GM19240 (cell line): ENCODE results near the gene TEAD1.

Experiments
- DNase-seq: peaks from one replicate; pipeline ENCODE4 v3.0.0; 2011; ENCODE audit warnings: low spot score; ENCODE audit not compliant: insufficient read length

Gene TEAD1

DNA sequence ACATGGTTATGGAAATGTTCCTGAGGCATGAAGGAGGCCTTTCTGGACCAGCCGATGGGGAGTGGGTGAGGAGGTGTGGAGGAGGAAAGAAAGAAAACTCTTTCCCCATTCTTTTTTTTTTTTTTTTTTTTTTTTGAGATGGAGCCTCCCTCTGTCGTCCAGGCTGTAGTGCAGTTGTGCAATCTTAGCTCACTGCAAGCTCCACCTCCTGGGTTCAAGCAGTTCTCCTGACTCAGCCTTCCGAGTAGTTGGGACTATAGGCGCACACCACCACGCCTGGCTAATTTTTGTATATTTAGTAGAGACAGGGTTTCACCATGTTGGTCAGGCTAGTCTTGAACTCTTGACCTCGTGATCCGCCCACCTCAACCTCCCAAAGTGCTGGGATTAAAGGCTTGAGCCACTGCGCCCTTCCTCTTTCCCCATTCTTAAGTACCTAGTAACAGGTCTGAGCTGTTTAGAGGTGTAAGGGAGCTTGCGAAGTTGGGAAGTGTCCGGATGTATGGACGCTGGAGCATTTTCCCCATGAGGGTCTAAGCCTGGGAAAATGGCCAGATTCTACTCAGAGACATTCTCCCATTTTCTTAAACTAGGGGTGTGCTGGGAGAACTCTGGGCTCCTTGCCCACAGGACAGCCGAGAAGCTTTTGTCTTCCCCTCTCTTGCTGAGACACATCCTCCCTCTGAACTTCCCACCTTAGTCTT is 135.8 kb downstream of the TEAD1 start:
- no peak for DNase-seq

DNA sequence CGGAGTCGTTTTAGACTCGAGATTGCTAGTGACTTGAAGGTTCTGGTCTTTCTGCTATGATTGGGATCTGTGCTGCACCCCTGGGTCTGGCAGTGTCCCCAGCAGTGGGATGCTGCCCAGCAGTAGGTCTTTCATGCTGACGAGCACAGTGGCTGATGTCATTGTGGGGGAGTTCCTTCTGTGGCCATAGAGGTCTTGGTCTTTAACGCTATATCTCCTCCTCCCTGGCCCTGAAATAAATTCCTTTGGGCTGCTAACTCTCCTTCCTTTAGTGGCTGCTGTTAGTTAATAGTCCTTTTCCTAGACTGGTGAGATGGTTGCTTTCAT is 136.3 kb downstream of the TEAD1 start:
- DNase-seq = no peak

DNA sequence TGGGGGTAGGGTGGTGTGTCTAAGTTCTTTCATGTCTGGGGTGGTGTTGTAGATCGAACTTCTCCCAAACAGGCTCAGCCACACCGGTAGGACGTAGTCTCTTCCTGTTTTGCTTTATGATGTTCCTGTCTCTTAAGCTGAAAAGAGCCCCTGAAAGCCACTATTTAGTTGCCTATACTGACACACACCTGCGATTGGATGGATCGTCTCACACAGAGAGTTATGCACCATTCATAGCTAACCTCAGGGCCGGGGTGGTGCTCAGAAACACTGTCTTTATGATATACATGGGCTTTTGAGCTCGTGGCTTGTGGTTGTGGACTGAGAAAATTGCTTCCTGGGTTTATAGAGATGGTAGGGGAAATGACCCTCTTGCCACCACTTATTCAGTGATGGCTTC is 137.6 kb downstream of the TEAD1 start:
- no peak for DNase-seq

DNA sequence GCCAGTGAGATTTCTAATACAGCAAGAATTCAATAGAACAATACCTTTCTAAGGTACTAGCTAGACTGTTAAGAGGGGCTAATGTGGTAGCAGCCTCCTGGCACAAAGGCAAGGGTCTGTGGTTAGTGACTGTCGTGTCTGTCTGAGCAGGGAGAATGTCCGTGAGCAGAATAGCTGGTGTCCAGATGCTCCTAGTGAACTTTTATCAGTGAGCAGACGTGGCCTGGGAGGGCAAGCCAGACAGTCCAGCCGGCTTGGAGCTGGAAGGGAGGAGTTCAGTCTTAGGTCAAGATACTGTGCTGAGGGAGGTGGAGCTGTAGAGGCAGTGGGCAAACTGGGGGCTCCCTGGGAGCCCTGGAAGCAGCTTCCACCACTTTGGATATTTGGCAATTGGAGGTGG is 138.6 kb downstream of the TEAD1 start:
- DNase-seq = no peak

DNA sequence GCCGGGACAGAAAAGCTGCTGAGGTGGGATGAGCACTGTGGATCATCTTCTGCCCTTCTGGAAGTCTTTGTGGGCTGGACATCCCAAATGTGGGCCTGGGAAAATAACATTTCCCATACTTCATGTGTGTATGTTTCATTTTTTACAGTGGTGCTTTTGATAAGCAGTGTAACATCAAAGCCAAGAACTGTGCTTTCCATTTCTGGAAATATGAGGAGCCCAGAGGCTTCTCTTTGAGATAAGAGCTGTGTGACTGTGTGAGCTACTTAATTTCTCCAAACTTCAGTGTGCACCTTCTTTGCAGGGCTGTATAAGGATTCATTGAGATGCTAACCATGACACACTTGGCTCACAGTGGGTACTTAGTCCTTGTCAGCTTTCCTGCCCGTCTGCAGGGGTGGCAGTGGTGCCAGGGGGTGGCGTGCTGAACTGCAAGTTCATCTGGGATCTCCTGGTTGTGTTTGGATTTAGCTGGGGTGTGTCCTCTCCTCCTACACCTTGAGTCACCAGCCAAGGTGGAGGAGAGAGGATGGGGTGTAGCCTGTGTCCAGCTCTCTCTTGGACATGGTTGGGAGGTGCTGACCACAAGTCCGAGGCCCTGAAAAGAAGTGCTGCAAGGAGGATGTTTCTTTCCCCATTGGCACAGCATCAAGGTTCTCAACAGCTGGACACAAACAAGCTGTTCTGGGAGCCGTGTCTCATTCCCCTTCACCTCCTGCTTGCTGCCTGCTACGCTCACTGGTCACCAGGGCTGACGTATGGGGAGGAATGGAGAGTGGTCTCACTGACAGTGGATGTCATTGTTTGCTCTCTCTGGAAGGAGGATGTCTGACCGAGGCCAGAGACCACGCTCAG is 139.4 kb downstream of the TEAD1 start:
- DNase-seq = no peak

DNA sequence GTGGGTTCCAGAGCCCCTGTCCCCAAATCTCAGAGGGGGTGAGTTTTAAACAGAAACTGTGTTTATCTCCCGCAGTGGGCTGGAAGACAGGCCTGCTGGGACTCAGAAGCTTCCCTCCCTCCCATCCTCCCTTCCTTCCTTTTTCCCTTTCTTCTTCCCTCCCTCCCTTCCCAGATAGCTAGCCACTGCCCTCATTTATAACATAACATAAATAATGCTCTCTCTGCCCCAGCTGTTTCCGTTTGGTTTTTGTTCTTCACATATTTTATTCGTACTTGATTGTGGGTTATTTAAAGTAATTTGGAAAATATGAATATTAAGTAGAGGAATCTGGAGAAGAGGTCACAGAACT is 140.9 kb downstream of the TEAD1 start:
- DNase-seq = no peak

DNA sequence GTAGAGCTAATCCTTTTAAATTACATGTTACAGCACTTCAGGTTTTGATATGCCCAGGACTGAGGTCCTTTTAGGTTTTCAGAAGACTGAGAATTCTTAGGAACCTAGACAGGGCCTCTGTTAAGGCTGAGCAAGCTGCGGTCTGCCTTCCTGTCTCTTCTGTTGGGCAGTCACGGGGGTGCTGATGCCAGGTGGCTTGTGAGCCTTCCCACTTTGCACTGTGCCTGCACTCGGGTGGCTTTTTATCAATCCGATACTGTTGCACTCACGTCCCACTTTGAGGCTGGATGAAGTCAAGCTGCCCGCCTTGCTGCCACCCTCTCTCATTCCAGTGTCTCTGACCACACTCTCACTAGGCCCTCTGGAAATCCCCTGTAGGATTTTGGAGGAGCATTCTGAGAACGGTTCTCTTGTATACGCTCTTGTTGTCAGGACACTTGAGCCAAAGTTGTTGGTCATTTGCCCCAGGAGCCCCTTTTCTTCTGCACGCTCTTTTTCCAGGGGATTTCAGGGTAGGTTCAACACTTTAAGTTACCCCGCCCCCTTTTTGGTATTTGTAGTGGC is 141.8 kb downstream of the TEAD1 start:
- no peak for DNase-seq

DNA sequence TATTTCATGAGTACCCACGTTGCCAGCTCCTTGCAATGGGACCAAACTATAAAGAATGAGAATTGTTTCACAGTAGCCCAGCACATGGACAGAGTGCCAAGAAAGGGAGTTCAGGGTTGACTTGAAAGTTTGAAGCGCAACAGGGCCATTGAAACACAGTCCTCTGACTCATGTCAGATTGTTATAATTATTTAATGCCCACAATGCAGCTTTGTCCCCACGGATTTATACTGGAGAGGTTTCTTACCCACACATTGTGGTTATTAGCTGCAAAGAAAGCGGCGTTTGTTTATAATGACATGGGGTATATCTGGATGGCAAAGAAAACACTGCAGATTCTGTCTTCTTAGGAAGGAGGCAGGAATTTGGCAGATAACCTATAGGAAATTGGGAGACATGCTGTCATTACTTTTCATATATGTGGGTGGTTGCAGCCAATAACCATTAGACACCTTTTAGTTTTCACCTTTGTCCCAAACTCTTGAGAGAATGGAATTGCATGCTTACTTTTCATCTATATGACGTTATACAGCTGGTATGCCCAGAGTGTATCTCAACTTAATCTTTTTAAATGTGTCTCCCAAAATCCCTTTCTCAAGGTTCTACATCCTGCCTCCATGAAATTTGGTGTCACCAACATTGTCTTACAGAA is 143.6 kb downstream of the TEAD1 start:
- no peak for DNase-seq

DNA sequence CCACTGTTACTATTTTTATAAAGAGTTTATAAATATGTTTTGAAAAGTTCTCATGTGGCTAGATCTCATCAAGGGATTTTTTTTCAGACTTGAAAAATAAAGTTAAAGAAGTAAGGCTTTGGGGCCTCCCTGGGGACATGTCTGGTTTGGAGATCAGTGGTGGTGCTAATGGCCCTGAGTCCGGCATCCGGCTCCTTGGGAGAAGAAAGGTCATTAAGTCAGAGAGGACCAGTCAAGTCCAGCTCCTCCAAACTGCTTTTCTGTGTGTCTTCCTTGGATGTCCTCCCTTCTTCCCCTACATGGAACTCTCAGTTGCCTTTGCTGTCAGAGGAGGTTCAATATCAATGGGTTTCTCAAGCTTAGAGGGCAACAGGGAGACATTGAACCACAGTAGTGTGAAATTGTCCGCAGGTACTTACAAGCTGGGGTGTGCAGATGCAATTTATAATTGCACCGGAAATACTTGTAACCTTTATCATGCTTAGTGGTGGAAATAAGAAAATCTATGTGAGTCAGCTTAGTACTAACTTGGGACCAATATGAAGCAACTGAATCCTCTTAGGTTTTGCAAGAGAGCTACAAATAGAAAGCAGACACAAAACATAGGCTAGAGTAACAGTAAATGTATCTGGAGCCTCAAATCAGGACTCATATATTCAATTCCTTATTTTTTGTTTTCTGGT is 144.3 kb downstream of the TEAD1 start:
- no peak for DNase-seq

DNA sequence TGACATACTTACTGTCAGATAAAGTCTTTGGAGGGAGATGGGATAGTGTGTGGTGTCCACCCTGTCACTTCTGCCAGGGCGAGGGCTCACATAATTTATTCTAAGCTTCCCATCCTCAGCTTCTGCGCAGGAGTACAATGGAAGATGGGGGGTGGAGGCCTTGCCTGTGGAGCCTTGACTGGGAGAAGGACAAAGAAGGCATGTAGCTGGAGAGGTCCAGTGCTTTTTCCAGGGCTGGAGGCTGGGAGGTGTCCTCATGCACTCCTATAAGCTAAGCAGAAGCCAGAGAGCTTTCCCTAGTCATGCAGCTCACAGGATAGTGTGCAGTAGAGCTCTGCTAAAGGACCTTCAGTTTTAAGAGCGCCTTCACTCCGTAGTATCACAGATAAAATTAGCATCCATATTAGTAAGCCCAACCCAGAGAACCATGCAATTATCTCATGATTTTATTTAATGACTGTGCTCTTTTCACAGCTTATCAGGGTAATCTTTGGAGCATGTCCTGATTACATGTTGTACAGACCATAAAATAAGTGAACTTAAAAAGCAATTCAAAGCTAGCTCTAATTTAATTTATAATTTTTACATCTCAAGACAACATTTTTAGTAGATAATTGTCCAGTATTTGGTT is 148.3 kb downstream of the TEAD1 start:
- DNase-seq = no peak

DNA sequence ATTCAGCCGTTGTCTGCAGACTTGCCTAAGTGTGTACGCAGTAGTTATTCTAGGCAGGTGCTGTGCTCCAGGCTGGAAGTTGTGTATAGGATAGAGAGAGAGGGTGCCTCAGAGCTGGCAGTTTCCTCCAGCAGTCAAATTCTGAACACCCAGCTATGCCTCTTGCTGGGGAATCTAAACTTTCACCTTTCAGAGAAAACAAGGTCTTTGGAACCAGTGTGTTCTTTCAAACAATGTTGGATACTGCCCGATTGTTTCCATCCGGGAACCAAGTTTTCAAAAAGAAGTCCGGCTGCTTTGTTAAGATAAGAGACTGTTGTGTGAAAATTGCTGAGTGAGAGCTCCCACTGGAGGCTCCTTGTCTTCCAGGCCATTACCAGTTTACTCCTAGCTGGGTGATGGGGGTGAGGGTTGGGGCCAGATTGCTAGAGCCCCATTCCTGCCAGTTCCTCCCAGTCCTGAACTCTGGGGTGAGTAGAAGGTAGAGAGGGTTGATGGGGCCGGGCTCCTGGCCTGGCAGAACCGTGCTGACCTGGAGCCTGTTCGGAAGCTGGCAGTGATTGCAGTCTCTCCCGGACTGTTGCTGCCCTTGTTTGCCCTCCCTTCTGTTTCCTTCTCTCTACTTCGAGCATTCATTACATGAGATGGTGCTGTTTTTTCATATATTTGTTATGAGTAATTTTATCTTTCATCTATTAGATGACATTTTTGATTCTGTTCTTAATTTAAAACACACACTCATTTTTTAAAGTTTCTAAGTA is 150.2 kb downstream of the TEAD1 start:
- no peak for DNase-seq

DNA sequence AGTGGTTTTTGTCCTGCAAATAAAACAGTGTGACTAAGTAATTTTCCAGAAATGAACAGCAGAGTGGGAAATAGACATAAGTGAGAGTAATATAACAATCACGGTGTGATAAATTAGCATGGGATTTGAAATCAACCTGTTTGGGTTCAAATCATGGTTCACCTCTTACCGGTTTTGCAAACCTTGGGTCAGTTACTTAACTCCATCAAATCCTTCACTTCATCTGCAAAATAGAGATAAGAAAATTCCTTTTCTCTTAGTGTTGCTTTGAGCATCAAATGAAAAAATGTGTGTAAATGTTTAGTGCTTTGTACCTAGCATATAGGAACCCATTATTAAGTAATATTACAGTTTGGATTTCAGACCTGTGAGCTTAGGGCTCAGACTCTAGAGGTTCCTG is 152.2 kb downstream of the TEAD1 start:
- no peak for DNase-seq

DNA sequence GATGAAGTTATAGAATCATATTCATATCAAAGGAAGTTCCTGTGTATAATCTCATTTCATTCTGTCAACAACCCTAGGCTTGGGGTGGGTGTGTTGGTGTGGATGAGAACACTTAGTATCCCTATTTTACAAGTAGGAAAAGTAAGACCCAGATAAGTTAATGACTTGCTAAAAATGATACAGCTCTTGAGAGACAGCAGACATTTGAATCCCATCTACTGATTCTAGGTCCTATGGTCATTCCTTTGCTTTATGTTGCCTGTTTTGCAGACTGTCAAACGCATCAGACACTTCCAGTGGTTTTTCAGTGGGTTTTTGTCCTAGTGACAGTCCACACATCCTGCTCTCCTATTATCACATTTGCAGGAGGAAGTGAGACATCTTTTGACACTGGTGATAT is 153.1 kb downstream of the TEAD1 start:
- no peak for DNase-seq

DNA sequence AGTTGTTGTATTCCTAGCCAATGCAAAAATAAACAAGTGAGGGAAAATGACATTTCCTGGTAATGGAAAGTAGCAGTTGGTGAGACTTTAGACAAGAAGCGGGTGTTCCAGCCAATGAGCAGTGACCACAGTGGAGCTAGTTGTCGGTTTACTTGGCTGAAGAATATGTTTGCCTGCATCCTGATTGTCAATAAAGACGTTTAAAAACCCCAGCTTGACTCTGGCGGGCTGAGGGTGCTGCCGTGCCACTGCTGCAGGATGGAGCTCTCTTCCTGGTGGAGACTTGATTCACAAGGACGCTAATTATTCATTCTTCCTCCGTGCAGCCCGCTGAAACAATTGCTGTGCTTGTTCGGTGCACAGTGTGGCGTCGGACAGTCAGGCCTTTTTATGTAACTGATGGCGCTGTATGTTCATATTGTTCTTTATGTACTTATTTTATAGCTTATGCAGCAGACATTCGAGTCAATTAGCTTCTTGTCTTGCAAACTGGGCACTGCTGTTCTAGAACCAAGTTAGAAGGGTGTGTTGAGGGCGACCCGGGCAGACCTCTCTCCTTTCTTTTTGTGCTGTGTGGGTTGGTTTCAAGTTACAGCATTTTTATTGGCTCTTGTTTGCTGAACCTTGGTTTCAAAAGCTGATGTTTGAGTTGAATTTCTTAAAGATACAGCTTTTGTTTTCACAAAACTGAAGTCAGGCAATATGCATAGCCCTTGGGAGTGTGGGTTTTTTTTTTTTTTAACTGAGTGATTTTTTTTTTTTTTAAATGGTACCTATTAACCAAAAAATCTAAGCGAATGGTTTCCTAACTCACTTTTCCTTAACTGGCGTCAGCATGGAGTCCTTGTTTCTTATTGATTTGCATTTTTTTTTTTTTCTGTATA is 153.9 kb downstream of the TEAD1 start:
- peak; percentile 31 for DNase-seq

DNA sequence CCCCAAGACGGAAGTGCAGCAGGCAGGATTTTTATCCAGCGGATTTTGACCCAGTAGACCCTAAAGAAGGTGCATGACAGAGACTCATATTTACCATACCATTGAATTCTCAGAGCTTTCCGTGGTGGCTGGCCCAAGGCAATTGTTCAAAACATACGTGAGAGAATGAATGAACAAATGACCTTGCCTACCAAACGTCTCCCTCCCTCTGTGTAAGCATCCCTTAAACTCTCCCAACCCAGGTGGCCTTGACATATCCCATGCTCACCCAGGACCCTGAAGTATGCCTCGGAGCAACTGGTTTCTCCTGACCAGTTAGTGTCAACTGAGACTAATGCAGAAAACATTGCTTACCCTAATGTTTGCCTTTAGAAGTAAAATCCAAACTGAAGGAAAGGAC is 154.9 kb downstream of the TEAD1 start:
- DNase-seq = no peak

DNA sequence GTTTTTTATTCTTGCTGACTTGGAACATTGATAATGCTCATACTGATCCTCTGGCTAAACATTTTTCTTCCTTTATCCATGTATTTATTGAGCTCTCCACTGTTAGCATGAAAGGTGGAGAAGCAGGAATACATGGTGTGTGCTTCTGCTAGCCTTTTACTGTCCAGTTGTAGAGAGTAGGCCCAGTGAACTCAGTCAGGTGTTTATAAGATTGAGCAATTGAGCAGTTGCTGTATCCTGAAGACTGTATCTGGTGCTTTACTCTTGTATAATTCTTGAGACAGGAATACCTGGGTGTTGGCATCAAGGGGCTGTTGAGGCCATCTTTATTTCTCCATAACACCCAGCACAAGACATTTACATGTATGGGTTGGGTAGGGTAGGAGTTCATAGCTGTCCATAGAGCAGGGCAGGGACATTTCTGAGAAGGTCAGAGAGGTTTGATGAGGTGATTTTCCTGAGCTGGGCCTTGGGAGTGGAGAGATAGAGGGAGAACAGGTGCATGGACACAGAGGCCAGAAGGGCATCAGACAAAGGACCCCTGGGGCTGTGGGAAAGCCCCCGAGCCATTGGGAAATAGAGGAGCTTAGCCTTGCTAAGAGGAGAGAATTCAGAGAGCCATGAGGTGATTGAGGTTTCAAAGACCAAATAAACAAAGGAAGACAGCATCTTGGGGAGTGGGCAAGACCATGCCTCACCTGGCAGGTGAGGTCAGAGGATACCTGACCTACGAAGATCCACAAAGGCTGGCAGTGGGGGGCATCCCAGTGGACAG is 155.5 kb downstream of the TEAD1 start:
- no peak for DNase-seq

DNA sequence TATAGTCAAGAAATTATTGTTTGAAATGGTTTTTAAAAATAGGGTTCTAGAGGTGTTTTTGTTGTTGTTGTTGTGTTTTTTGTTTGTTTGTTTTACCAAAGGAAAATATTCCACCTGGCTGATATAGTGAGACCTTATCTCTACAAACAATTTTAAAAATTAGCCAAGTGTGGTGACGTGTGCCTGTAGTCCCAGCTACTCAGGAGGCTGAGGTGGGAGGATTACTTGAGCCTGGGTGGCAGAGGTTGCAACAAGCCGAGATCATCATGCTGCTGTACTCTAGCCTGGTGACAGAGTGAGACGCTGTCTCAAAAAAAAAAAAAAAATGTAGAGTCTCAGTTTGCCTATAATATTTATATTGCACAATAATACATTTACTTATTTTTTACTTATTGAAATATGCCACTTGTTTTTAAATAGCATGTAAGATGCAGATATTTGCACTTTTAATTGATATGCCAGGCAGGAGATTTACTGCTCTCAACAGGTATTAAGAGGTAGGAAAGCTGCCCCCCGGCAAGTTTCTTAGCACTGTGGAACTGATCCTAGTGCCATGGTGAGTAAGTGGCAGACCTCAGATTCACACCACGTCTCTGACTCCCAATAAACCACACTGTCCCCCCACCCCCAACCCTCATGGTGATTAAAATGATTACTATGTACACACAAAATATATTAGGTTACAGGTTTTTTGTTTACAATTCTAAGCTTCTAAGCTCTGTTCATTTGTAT is 157.4 kb downstream of the TEAD1 start:
- no peak for DNase-seq
